NCI-H1417 treated with DMSO at 0.1 percent for 48 hours (cell line): ENCODE measurements around the gene ASPSCR1.
"Not testable (repeated sequence)": the region's sequence is repeated elsewhere in the genome, so short reads cannot be mapped to it uniquely, and the experiment has no call there.

Experiments
- DNase-seq: peaks from one replicate; lab custom pipeline; 2025; lab: John Stamatoyannopoulos, UW

The ASPSCR1 gene

DNA sequence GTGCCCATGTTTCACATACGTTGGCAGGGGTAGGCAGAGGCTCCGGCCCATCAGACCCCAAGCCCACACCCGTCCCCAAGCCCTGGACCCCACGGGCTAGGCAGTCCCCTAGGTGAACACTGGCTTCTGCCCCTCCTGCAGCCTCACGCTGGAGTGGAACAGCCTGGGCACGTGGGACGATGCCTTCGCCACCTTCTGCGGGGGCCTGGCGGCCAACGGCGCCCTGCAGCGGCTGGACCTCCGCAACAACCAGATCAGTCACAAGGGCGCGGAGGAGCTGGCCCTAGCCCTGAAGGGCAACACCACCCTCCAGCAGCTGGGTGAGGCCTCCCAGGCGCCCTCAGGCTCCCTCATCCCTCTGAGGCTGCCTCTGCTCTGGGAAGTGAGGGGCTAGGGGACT is 47.4 kb downstream of the ASPSCR1 start:
- DNase-seq, result no peak

GRCh38 chr17:82025401-82026107 is 48.1 kb downstream of the ASPSCR1 start:
- DNase-seq, result no peak

DNA sequence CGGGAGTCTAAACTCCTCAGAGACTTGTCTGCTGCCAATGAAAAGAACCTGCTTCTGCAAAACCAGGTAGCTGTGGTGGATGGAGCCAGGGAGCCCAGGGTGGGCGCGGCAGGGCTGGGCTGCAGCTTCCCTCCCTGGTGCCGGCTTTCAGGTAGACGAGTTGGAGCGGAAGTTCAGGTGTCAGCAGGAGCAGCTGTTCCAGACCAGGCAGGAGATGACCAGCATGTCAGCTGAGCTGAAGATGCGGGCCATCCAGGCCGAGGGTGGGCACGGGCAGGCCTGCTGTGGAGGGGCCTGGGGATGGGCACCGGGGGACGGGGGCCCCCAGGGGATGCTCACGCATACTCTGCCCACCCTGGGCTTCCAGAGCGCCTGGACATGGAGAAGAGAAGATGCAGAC is 50.8 kb downstream of the ASPSCR1 start:
- no peak for DNase-seq

- no peak for DNase-seq
These were observed 51.5 kb downstream of the ASPSCR1 start for GRCh38 chr17:82028966-82029365.

- DNase-seq, result no peak
These were observed 52.0 kb downstream of the ASPSCR1 start for GRCh38 chr17:82029391-82029790.

- no peak for DNase-seq
These were observed 52.6 kb downstream of the ASPSCR1 start for GRCh38 chr17:82029990-82030469.

DNA sequence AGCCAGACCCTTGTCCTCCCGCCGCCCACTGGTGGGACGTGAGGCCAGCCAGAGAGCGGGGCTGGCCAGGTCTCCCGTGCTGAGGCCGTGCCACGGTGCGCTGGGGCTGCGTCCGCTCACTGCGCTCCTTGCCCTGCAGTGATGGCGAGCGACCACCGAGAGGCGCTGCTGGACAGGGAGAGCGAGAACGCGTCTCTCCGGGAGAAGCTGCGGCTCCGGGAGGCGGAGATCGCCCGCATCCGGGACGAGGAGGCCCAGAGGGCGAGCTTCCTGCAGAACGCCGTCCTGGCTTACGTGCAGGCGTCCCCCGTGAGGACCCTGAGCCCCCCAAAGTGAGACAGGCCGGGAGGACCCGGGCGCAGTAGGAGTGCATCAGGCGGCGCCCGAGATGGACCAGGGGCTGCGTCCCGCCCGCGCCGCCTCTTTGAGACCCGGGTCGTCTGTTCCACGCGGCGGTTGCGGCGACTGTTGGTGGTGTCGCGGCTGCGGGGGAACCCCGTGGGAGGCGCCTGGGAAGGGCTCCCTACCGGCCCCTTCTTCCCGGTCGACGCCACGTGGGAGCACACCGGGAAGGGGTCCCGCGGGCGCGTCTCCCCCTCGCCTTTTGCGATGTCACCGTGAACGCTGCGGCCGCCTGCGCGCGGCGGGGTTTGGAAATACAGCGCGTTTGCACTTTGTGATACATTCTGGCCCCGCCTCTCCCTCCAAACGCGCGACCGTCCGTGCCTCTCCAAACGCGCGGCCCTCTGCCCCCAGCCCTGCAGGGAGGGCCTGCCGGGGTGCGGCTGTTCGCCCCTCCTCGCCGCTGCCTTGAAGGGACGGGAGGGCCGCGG is 53.3 kb downstream of the ASPSCR1 start:
- DNase-seq, result no peak

DNA sequence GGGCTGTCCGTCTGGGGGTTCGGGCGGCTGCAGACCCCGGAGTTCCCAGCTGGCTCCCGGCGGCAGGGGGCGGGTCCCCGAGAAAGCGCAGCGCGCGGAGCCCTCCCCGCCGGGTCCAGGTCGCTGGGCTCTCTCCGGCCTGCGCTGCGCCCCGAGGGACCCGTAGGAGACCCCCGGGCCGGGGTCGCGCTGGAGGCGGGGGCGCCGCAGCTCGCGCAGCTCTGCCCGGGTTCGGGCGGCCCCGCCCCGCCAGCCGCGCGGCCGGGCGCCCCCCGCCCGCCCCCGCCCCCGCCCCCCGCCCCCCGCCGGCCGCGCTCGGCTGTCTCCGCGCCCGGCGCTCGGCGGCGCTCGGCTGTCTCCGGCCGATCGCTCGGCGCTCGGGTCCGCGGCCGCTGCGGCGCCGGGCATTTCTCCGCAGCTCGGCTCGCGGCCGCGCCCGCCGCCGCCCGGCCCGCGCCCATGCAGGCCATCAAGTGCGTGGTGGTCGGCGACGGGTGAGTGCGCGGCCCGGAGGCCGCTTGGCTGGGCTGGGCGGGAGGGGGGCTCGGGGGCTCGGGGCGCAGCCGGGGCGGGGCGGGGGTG is 54.0 kb downstream of the ASPSCR1 start, which contains the start of gene RAC3:
TSS of gene RAC3 (plus strand) at position 376 of the 582 bp plus-strand sequence. CDS start at position 460, 84 bp downstream.
- no peak for DNase-seq

- DNase-seq, result no peak
These were observed 54.6 kb downstream of the ASPSCR1 start for GRCh38 chr17:82031885-82032627.

DNA sequence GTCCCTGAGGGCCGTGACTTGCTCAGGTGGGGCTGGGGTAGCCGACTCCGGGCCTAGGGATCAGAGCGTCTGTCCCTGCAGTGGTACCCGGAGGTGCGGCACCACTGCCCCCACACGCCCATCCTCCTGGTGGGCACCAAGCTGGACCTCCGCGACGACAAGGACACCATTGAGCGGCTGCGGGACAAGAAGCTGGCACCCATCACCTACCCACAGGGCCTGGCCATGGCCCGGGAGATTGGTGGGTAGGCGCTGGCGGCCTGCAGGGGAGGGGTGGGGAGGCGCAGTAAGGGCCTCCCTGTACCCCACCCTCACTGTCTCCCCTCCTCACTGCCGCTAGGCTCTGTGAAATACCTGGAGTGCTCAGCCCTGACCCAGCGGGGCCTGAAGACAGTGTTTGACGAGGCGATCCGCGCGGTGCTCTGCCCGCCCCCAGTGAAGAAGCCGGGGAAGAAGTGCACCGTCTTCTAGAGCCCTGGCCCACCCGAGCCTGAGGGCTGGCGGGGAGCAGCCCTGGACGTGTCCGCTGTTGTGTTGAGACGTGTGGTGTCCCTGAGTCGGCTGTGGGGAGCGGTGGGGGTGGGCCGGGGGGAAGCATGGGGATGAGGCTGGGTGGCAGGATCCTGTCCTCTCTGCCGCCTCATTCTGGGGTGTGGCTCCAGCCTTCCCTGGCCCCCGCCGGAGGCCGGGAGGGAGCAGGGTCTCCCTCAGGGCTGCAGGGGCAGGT is 56.1 kb downstream of the ASPSCR1 start:
- DNase-seq, result no peak

GRCh38 chr17:82034371-82035011 is 57.1 kb downstream of the ASPSCR1 start:
- no peak for DNase-seq

GRCh38 chr17:82035488-82035887 is 58.1 kb downstream of the ASPSCR1 start:
- no peak for DNase-seq

DNA sequence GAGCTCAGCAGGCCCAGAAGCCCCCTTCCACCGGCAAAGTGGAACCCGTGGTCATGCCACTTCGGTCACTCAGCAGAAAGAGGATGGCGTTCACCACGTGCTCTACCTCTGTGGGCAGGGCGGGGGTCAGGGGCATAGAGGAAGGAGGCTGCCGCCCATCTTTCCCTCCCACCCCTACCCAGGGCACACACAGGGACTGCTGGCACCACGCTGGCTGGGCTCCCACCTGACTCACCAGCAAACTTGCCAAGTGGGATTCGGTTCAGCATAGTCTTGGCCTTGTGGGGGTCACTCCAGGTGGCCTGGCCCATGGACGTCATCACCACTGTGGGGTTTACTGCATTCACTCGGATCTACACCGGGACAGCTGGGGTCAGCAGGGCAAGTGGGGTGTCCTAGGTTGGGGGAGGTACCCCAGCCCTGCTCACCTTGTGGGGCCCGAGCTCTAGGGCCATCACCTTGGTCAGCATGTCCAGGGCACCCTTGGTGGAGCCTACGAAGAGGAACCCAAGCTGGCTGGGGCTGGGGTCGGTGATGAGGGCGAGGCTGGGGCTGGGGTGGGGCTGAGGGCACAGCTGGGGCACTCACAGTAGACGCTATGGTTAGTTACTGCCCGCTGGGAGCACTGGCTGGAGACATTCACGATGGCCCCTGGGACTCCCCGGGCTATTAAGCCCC is 58.7 kb downstream of the ASPSCR1 start:
- DNase-seq, result no peak

GRCh38 chr17:82036634-82037091 is 59.2 kb downstream of the ASPSCR1 start:
- DNase-seq, result no peak

GRCh38 chr17:82037092-82037888 is 59.9 kb downstream of the ASPSCR1 start, which contains the start of gene DCXR:
Gene DCXR (minus strand): TSS chr17:82037697. CDS start chr17:82037682, 15 bp downstream.
- peak; percentile 63 for DNase-seq

- DNase-seq, result no peak
These were observed 60.4 kb downstream of the ASPSCR1 start for GRCh38 chr17:82037889-82038195.

GRCh38 chr17:82038796-82039409 is 61.5 kb downstream of the ASPSCR1 start:
- DNase-seq, result not testable (repeated sequence)

DNA sequence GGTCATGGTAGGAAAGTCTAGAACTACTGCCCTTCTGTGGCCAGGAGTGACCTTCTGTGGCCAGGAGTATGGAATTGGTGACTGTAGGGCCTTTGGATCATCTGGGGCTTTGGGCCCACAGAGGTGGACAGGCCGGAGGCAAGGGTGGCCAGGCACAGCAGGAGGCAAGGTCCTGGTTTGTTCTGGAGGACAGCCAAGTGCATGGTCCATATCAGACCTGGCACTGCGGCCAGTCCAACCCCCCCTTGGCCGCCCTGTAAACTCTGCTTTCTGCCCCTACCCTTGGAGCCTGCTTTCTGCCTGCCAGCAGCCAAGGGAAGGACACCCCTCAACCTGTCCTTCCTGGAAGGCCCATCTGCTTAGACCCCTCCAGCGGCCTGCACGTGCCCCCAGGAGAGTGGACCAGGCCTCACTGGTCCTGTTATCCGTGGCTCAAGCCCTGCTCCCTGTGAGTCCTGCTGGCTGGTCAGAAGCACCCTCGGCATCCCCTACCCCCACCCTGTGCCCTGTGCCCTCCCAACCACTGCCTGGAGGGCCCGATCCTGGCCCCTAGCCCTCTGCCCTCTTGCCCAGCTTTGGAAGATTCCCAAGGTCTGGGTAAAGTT is 62.4 kb downstream of the ASPSCR1 start:
- no peak for DNase-seq
